HUDEP-2 (cell line): ENCODE measurements around the gene ZNF280B.
"Not testable (repeated sequence)": the region's sequence is repeated elsewhere in the genome, so short reads cannot be mapped to it uniquely, and the experiment has no call there.

Source experiments
- DNase-seq, 76 experiments: peaks; one replicate each; lab custom pipeline; 2025; ENCODE audit not compliant: unreplicated experiment in 76 of 76; lab: John Stamatoyannopoulos, UW

ZNF280B gene

DNA sequence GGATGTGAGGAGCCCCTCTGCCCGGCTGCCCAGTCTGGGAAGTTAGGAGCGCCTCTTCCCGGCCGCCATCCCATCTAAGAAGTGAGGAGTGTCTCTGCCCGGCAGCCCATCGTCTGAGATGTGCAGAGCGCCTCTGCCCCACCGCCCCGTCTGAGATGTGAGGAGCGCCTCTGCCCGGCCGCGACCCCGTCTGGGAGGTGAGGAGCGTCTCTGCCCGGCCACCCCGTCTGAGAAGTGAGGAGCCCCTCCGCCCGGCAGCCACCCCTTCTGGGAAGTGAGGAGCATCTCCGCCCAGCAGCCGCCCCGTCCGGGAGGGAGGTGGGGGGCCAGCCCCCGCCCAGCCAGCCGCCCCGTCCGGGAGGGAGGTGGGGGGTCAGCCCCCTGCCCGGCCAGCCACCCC, 66.9 kb downstream of the ZNF280B start:
- not testable (repeated sequence) for DNase-seq

DNA sequence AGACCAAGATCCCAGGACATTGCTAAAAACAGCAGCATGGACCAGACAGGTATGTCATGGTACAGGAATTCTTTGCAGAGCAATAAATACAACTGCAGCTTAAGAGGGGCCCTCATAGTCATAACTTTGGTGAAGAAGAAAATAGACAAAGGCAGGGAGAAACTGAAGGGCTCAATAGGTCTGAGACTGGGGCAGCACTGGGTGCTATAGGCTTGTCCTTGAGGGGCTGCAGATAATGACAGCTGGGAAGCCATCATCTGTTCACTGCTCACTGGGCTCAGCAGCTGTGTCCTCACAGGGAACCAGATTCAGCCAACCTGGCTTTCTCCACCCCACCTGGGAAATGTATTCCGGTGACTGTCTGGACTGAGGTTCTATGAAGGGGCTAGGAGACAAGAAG, 68.4 kb downstream of the ZNF280B start:
- DNase-seq: no peak
